HepG2 (cell line): Measurements from ENCODE around the gene NACC2. TPM values are rescaled to one million over a fixed set of nuclear protein-coding genes. Genes with fewer than 3 reads are reported as not detected.
A peak's percentile ranks its signal among the peaks of the same experiment; 100 is the strongest.

Source experiments
- CEBPB ChIP-seq: IDR thresholded peaks from 2 replicates; pipeline ENCODE4 v1.6.1; 2011; ENCODE audit warnings: low read depth, low read length, improper control_type of control experiment, borderline replicate concordance
- FLYWCH1 ChIP-seq: sonication (generic); formaldehyde crosslinking; IDR thresholded peaks from 2 replicates; pipeline ENCODE4 v1.8.1; 2023; ENCODE audit warnings: mild to moderate bottlenecking, missing genetic modification reagents
- GATAD2A ChIP-seq: IDR thresholded peaks from 2 replicates; pipeline ENCODE4 v1.6.1; 2016
- JUND ChIP-seq: sonication (generic); formaldehyde crosslinking; IDR thresholded peaks from 2 replicates; pipeline ENCODE4 v1.8.0; 2022; ENCODE audit warnings: mild to moderate bottlenecking, missing genetic modification reagents
- MXI1 ChIP-seq: IDR thresholded peaks from 3 replicates; pipeline ENCODE4 v1.6.1; 2012; ENCODE audit warnings: low read depth, low read length, inconsistent platforms, borderline replicate concordance
- POLR2AphosphoS5 ChIP-seq: IDR thresholded peaks from 2 replicates; pipeline ENCODE4 v1.6.1; 2012; ENCODE audit warnings: low read depth, low read length
- SKI ChIP-seq: fragments of 450-650 bp; IDR thresholded peaks from one replicate; pipeline ENCODE4 v1.6.1; 2018; ENCODE audit warnings: mild to moderate bottlenecking; ENCODE audit not compliant: partially characterized antibody
- WIZ ChIP-seq: sonication (generic); formaldehyde crosslinking; IDR thresholded peaks from 2 replicates; pipeline ENCODE4 v1.5.1; 2020; ENCODE audit warnings: mild to moderate bottlenecking, missing genetic modification reagents
- ZFX ChIP-seq: sonication (generic); formaldehyde crosslinking; IDR thresholded peaks from 2 replicates; pipeline ENCODE4 v1.4.0; 2020; ENCODE audit warnings: mild to moderate bottlenecking, low read depth, missing genetic modification reagents, moderate library complexity
- ZNF180 ChIP-seq: sonication (generic); formaldehyde crosslinking; IDR thresholded peaks from 2 replicates; pipeline ENCODE4 v1.4.0; 2020; ENCODE audit warnings: low read depth, missing genetic modification reagents, borderline replicate concordance
- ZNF296 ChIP-seq: sonication (generic); formaldehyde crosslinking; conservative IDR thresholded peaks from 2 replicates; pipeline ENCODE4 v1.5.0; 2020; ENCODE audit warnings: mild to moderate bottlenecking, missing genetic modification reagents
- ZNF468 ChIP-seq: sonication (generic); formaldehyde crosslinking; IDR thresholded peaks from 2 replicates; pipeline ENCODE4 v1.8.0; 2022; ENCODE audit warnings: mild to moderate bottlenecking, moderate library complexity, missing genetic modification reagents
- ZNF768 ChIP-seq: sonication (generic); formaldehyde crosslinking; IDR thresholded peaks from 2 replicates; pipeline ENCODE4 v1.4.0; 2020; ENCODE audit warnings: missing genetic modification reagents
- ZSCAN31 ChIP-seq: sonication (generic); formaldehyde crosslinking; IDR thresholded peaks from 2 replicates; pipeline ENCODE4 v1.5.0; 2020; ENCODE audit warnings: low read depth, mild to moderate bottlenecking, missing genetic modification reagents
- polyA plus RNA-seq, 8 experiments: library from polyadenylated mRNA; depleted of rRNA in 3 of 8; stranded (reverse) in 7 of 8; unstranded in 1 of 8; fragments of >200 nt; fragmentation: Illumina TruSeq in 4 of 8; extraction: Trizol in 4 of 8; gene quantifications; 2 replicates each; pipeline versions ENCODE4 v1.2.1 to v1.2.3, GENCODE V29; 2011 to 2016; ENCODE audit warnings: low read depth in 4 of 8, missing spikeins in 1 of 8, mixed read lengths in 1 of 8; ENCODE audit not compliant: insufficient read depth in 1 of 8
- total RNA-seq, 5 experiments: library from RNA; depleted of rRNA; stranded (reverse); fragments of >200 nt; fragmentation: Illumina TruSeq; extraction: Trizol; gene quantifications; 2 replicates each; pipeline ENCODE4 v1.2.3, GENCODE V29; 2016; ENCODE audit warnings: low read depth in 1 of 5
- TF ChIP-seq, protein P1 (sequence below): sonication (generic); formaldehyde crosslinking; IDR thresholded peaks from 2 replicates; pipeline ENCODE4 v1.4.0; 2020; ENCODE audit warnings: low read depth, missing genetic modification reagents
- TF ChIP-seq, protein P2 (sequence below): sonication (generic); formaldehyde crosslinking; IDR thresholded peaks from 2 replicates; pipeline ENCODE4; 2020; ENCODE audit warnings: missing genetic modification reagents, mild to moderate bottlenecking, borderline replicate concordance
- TF ChIP-seq, protein P3 (sequence below): sonication (generic); formaldehyde crosslinking; conservative IDR thresholded peaks from 2 replicates; pipeline ENCODE4 v1.8.1; 2023; ENCODE audit warnings: missing genetic modification reagents
- TF ChIP-seq, protein P4 (sequence below): sonication (generic); formaldehyde crosslinking; IDR thresholded peaks from 2 replicates; pipeline ENCODE4 v1.4.0; 2020; ENCODE audit warnings: missing genetic modification reagents, borderline replicate concordance
- TF ChIP-seq, protein P5 (sequence below): sonication (generic); formaldehyde crosslinking; IDR thresholded peaks from 2 replicates; pipeline ENCODE4 v1.5.0; 2020; ENCODE audit warnings: missing genetic modification reagents, mild to moderate bottlenecking, borderline replicate concordance

The NACC2 gene
- total and polyA plus RNA-seq, 2 of the 13 experiments (the other 11 are each of a cell fraction or from before 2014, with no cell fraction given): 5.9 to 12.3 TPM

DNA sequence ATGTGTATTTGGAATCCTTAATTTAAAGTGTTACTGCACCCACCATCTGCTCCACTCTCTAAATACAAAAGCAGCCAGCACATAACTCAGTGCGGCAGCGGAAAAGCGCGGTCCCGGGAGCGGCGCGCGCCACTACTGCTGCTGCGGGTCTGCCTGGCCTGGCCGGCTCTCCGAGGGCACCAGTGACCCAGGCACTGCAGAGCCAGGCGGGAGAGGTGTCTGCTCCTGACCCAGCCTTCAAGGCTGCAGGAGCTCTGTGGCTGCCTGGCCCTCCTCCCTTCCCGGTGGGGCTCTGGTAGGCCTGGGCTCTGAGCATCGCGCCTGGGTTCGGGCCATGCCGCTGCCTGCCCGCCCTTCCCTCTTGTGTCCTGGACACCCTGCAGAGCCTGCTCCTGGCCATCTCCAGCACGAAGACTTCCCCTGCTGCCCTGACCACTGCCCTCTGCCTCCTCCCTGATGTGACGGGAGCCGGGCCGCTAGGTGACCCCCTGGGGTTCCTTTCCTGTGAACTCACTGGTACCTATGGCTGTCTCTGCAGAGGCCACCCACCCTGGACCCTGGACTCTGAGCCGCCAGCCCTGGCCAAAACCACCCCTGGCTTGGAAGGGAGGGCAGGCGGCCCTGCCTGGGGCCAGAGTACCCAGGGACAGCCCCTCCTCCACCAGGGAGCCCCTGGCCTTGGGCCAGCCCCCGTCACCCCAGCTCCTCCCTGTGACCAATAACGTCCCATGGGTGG lies 101.2 kb downstream of the NACC2 start (continued):
- TF ChIP-seq, protein P1, sequence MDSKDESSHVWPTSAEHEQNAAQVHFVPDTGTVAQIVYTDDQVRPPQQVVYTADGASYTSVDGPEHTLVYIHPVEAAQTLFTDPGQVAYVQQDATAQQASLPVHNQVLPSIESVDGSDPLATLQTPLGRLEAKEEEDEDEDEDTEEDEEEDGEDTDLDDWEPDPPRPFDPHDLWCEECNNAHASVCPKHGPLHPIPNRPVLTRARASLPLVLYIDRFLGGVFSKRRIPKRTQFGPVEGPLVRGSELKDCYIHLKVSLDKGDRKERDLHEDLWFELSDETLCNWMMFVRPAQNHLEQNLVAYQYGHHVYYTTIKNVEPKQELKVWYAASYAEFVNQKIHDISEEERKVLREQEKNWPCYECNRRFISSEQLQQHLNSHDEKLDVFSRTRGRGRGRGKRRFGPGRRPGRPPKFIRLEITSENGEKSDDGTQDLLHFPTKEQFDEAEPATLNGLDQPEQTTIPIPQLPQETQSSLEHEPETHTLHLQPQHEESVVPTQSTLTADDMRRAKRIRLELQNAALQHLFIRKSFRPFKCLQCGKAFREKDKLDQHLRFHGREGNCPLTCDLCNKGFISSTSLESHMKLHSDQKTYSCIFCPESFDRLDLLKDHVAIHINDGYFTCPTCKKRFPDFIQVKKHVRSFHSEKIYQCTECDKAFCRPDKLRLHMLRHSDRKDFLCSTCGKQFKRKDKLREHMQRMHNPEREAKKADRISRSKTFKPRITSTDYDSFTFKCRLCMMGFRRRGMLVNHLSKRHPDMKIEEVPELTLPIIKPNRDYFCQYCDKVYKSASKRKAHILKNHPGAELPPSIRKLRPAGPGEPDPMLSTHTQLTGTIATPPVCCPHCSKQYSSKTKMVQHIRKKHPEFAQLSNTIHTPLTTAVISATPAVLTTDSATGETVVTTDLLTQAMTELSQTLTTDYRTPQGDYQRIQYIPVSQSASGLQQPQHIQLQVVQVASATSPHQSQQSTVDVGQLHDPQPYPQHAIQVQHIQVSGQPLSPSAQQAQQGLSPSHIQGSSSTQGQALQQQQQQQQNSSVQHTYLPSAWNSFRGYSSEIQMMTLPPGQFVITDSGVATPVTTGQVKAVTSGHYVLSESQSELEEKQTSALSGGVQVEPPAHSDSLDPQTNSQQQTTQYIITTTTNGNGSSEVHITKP: peak; percentile 97
- TF ChIP-seq ZNF296 (CRISPR knock-in tag) (peak; percentile 87), ZNF768 (CRISPR knock-in tag) (no peak), CEBPB (no peak), POLR2AphosphoS5 (peak; percentile 90), FLYWCH1 (CRISPR knock-in tag) (no peak), ZFX (CRISPR knock-in tag) (peak; percentile 82), GATAD2A (peak; percentile 74), ZNF468 (CRISPR knock-in tag) (peak; percentile 51; the same call in 1 of the 2 replicates), WIZ (CRISPR knock-in tag) (no peak), ZSCAN31 (CRISPR knock-in tag) (peak; percentile 77; the same call in 1 of the 2 replicates), ZNF180 (CRISPR knock-in tag) (no peak), MXI1 (peak; percentile 46; the same call in 1 of the 3 replicates), SKI (peak; percentile 62), JUND (CRISPR knock-in tag) (peak; percentile 39)
- TF ChIP-seq, protein P2, sequence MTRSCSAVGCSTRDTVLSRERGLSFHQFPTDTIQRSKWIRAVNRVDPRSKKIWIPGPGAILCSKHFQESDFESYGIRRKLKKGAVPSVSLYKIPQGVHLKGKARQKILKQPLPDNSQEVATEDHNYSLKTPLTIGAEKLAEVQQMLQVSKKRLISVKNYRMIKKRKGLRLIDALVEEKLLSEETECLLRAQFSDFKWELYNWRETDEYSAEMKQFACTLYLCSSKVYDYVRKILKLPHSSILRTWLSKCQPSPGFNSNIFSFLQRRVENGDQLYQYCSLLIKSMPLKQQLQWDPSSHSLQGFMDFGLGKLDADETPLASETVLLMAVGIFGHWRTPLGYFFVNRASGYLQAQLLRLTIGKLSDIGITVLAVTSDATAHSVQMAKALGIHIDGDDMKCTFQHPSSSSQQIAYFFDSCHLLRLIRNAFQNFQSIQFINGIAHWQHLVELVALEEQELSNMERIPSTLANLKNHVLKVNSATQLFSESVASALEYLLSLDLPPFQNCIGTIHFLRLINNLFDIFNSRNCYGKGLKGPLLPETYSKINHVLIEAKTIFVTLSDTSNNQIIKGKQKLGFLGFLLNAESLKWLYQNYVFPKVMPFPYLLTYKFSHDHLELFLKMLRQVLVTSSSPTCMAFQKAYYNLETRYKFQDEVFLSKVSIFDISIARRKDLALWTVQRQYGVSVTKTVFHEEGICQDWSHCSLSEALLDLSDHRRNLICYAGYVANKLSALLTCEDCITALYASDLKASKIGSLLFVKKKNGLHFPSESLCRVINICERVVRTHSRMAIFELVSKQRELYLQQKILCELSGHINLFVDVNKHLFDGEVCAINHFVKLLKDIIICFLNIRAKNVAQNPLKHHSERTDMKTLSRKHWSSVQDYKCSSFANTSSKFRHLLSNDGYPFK (CRISPR knock-in tag): peak; percentile 88
- TF ChIP-seq, protein P3, sequence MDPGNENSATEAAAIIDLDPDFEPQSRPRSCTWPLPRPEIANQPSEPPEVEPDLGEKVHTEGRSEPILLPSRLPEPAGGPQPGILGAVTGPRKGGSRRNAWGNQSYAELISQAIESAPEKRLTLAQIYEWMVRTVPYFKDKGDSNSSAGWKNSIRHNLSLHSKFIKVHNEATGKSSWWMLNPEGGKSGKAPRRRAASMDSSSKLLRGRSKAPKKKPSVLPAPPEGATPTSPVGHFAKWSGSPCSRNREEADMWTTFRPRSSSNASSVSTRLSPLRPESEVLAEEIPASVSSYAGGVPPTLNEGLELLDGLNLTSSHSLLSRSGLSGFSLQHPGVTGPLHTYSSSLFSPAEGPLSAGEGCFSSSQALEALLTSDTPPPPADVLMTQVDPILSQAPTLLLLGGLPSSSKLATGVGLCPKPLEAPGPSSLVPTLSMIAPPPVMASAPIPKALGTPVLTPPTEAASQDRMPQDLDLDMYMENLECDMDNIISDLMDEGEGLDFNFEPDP: 0 out of 2 replicates have a peak, but pooled peaks have one; percentile 87
- TF ChIP-seq, protein P4, sequence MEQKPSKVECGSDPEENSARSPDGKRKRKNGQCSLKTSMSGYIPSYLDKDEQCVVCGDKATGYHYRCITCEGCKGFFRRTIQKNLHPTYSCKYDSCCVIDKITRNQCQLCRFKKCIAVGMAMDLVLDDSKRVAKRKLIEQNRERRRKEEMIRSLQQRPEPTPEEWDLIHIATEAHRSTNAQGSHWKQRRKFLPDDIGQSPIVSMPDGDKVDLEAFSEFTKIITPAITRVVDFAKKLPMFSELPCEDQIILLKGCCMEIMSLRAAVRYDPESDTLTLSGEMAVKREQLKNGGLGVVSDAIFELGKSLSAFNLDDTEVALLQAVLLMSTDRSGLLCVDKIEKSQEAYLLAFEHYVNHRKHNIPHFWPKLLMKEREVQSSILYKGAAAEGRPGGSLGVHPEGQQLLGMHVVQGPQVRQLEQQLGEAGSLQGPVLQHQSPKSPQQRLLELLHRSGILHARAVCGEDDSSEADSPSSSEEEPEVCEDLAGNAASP (CRISPR knock-in tag): peak; percentile 71; the same call in 1 of the 2 replicates
- TF ChIP-seq, protein P5, sequence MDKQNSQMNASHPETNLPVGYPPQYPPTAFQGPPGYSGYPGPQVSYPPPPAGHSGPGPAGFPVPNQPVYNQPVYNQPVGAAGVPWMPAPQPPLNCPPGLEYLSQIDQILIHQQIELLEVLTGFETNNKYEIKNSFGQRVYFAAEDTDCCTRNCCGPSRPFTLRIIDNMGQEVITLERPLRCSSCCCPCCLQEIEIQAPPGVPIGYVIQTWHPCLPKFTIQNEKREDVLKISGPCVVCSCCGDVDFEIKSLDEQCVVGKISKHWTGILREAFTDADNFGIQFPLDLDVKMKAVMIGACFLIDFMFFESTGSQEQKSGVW: no peak
